Peyer's patch (tissue), 4 donors: ENCODE data around the gene PSMD2. TPM values are rescaled to one million over a fixed set of nuclear protein-coding genes. Genes with fewer than 3 reads are reported as not detected.
A peak's percentile ranks its signal among the peaks of the same experiment; 100 is the strongest.

Source experiments
- DNase-seq, 3 donors: peaks; one replicate each; pipeline ENCODE4 v3.0.0-alpha.2; 2017 to 2019
- H3K27ac ChIP-seq, 4 donors: fragments of 200-600 bp; sonication (generic); one replicate each; pipeline ENCODE4 v1.5.1; 2016 to 2019
- H3K27me3 ChIP-seq, 2 donors: fragments of 200-600 bp; sonication (generic); one replicate each; pipeline ENCODE4 v1.5.1; 2019
- H3K36me3 ChIP-seq, 3 donors: fragments of 200-600 bp; sonication (generic); one replicate each; pipeline ENCODE4 v1.5.1; 2016 to 2019
- H3K4me1 ChIP-seq, 4 donors: fragments of 200-600 bp; sonication (generic); one replicate each; pipeline ENCODE4 v1.5.1; 2016 to 2019
- H3K4me3 ChIP-seq, 4 donors: fragments of 200-600 bp; sonication (generic); 1 replicate in 3 of 4; 2 replicates in 1 of 4; pipeline ENCODE4 v1.5.1; 2016 to 2019; ENCODE audit warnings: mild to moderate bottlenecking in 1 of 4
- H3K9me3 ChIP-seq, 4 donors: fragments of 200-600 bp; sonication (generic); one replicate each; pipeline ENCODE4 v1.5.1; 2016 to 2019; ENCODE audit warnings: mild to moderate bottlenecking in 1 of 4
- CTCF ChIP-seq, 6 experiments: fragments of 450-650 bp in 4 of 6; fragments of 200-600 bp in 2 of 6; sonication (generic) in 1 of 6; IDR thresholded peaks; one replicate each; pipeline ENCODE4 v1.5.1; 2017 to 2019; ENCODE audit warnings: antibody characterized with exemption in 6 of 6, mild to moderate bottlenecking in 3 of 6, moderate library complexity in 1 of 6
- POLR2A ChIP-seq, 2 donors: fragments of 450-650 bp; IDR thresholded peaks; one replicate each; pipeline ENCODE4 v1.5.1; 2017; ENCODE audit warnings: antibody characterized with exemption in 2 of 2, mild to moderate bottlenecking in 2 of 2, moderate library complexity in 2 of 2
- total RNA-seq, 4 donors: library from RNA; depleted of rRNA; stranded (reverse); fragments of >200 nt; gene quantifications; one replicate each; pipeline ENCODE4 v1.1.0, GENCODE V29; 2016

PSMD2 gene
- total RNA-seq, 4 donors from 2014 or later, result 140 to 198 (median 155) TPM

- TF ChIP-seq POLR2A (IDR thresholded peaks at IDR 0.05), result no peak
- no peak for TF ChIP-seq CTCF (IDR thresholded peaks at IDR 0.05)
- no peak overlapping the region for H3K4me3 ChIP-seq
- peaks cover 0 to 15% (median 4%) of the 10 kb centered on the region in 4 donors for H3K4me1 ChIP-seq
- H3K27me3 ChIP-seq, result no peaks in the 10 kb centered on the region
- DNase-seq, result no peak
- no peaks in the 10 kb centered on the region for H3K9me3 ChIP-seq
- peaks cover 0 to 11% (median 0%) of the 10 kb centered on the region in 3 donors for H3K36me3 ChIP-seq
- no peak overlapping the region for H3K27ac ChIP-seq
These were observed 2.4 kb upstream of the PSMD2 start for GRCh38 chr3:184296616-184297015.

- Histone ChIP-seq H3K27me3 (no peaks in the 10 kb centered on the region), H3K36me3 (peaks cover 0 to 43% (median 0%) of the 10 kb centered on the region in 3 donors), H3K27ac (peak overlapping the region; percentile 62 to 85 (median 84)), H3K9me3 (no peaks in the 10 kb centered on the region), H3K4me1 (peaks cover 0 to 15% (median 4%) of the 10 kb centered on the region in 4 donors), H3K4me3 (peak overlapping the region; percentile 76 to 95 (median 82))
- DNase-seq, result no peak
- TF ChIP-seq CTCF (IDR thresholded peaks at IDR 0.05) (no peak), POLR2A (IDR thresholded peaks at IDR 0.05) (no peak)
These were observed 692 bp downstream of the PSMD2 start for GRCh38 chr3:184299488-184300377.

- Histone ChIP-seq H3K36me3 (peaks cover 0 to 49% (median 0%) of the 10 kb centered on the region in 3 donors), H3K27ac (no peak overlapping the region), H3K4me3 (peak overlapping the region in 2 of 4 donors; percentile 84 to 95), H3K27me3 (no peaks in the 10 kb centered on the region), H3K4me1 (peaks cover 0 to 15% (median 4%) of the 10 kb centered on the region in 4 donors), H3K9me3 (no peaks in the 10 kb centered on the region)
- TF ChIP-seq CTCF (IDR thresholded peaks at IDR 0.05), result no peak
- TF ChIP-seq POLR2A (IDR thresholded peaks at IDR 0.05), result no peak
- DNase-seq, result no peak
These were observed 1.3 kb downstream of the PSMD2 start for GRCh38 chr3:184300378-184300720.

- Histone ChIP-seq H3K36me3 (peaks cover 0 to 94% (median 0%) of the 10 kb centered on the region in 3 donors), H3K4me1 (peaks cover 0 to 12% (median 0%) of the 10 kb centered on the region in 4 donors), H3K9me3 (no peaks in the 10 kb centered on the region), H3K27me3 (no peaks in the 10 kb centered on the region), H3K27ac (no peak overlapping the region), H3K4me3 (no peak overlapping the region)
- peak in 3 of 6 experiments; percentile 5 to 45 (median 43) for TF ChIP-seq CTCF (IDR thresholded peaks at IDR 0.05)
- TF ChIP-seq POLR2A (IDR thresholded peaks at IDR 0.05), result no peak
- no peak for DNase-seq
These were observed 6.5 kb downstream of the PSMD2 start for GRCh38 chr3:184305577-184305976.

GRCh38 chr3:184306341-184306972 is 7.4 kb downstream of the PSMD2 start:
- TF ChIP-seq POLR2A (IDR thresholded peaks at IDR 0.05) (no peak), CTCF (IDR thresholded peaks at IDR 0.05) (no peak)
- H3K27me3 ChIP-seq, result no peaks in the 10 kb centered on the region
- H3K4me1 ChIP-seq, result peaks cover 0 to 8% (median 0%) of the 10 kb centered on the region in 4 donors
- H3K4me3 ChIP-seq, result no peak overlapping the region
- peaks cover 0 to 85% (median 0%) of the 10 kb centered on the region in 3 donors for H3K36me3 ChIP-seq
- no peak overlapping the region for H3K27ac ChIP-seq
- no peak for DNase-seq
- no peaks in the 10 kb centered on the region for H3K9me3 ChIP-seq
